GM21515 (cell line): Measurements from ENCODE around the gene TPK1.

ENCODE experiments used
- ATAC-seq: cut with Tn5 transposase; IDR thresholded peaks from one replicate; pipeline ENCODE4 v1.9.1; 2021; ENCODE audit not compliant: unreplicated experiment

TPK1 gene

DNA sequence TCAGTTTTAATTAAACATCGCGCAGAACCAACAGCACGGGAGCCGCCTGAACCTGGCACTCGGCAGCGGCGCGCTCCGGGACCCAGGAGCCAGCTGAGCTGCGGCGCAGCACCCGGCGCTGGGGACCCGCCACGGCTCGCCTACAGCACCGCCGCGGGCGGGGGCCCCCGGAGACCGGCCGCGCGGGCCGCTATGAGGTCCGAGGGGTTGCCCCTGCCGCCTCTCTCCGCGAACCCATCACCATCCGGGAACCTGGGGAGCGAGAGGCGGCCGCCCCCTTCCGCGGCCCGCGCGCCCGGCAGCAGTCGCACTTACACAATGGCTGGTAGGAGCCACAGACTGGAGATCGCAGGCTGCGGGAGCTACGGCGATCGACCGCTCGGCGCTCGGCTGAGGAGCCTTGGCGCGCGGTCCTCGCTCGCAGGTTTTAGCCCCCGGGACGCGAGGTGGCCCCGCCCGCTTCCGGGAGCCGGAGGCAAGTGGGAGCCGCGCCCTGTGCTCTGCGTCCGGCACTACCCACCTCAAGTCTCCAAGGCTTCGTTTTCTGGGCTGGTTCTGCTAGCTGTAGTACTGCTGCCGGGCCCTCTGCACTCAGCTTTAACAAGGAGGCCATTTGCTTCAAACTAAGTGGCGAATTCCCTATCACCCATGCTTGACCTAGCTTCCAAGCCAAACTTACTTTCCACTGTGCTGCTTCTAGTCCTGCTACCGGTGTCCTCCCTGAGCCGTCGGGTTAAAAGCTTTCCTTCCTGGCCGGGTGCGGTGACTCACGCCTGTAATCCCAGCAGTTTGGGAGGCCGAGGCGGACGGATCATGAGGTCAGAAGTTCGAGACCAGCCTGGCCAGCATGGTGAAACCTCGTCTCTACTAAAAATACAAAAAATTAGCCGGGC is at the start of gene TPK1:
TSS of gene TPK1 (minus strand) at position 402 of the 893 bp plus-strand sequence. CDS start 451 bp downstream, outside the sequence.
- ATAC-seq, result peak; percentile 90

DNA sequence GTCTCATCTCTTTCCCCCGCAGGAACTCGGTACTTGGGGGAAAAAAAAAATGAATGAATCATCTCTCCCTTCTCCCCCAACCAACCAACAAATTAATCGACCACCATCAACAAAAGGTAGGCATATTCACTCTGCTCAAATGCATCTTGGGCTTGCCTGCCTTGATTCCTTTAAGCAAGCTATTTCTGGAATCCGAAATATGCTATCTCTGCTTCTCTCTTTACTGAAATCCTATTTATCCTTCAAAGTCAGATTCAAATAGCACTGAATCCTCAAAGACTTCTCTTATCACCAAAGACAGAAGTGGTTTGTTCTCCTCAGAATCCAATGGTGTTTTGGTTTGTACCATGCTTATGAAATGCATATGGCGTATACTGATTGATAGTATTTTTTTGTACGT is 49.6 kb upstream of the TPK1 start:
- no peak for ATAC-seq

DNA sequence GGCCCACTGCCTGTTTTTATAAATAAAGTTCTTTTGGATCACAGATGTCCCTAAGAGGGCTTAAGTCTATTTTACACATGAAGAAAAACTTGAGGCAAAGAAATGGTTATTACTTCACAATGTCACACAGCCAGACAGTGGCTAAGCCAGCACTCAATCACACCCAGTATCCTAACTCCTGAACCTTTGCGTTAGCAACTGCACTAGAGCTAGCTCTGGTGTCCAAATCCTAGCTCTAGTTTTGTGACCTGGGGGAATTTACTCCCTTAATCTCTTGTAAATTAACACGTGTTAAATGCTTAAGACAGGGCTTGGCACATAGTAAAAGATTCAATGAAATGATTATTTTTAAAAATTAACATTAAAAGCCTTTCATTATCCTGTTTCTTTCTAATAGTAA is 49.0 kb upstream of the TPK1 start:
- no peak for ATAC-seq

DNA sequence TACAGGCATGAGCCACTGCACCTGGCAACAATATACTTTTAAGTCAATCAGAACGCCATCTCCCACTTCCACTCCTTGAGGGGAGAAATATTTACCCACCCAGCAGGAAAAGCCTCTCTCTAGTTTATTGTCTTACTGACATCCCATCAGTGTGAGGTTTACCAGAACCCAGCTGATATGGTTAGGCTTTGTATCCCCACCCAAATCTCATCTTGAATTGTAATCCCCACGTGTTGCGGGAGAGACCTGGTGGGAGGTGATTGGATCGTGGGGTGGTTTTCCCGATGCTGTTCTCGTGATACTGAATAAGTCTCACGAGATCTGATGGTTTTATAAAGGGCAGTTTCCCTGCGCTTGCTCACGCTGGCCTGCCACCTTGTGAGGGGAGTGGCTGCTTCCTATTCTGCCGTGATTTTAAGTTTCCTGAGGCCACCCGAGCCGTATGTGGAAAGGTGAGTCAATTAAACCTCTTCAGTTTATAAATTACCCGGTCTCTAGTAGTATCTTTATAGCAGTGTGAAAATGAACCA is 37.5 kb upstream of the TPK1 start:
- ATAC-seq, result no peak

DNA sequence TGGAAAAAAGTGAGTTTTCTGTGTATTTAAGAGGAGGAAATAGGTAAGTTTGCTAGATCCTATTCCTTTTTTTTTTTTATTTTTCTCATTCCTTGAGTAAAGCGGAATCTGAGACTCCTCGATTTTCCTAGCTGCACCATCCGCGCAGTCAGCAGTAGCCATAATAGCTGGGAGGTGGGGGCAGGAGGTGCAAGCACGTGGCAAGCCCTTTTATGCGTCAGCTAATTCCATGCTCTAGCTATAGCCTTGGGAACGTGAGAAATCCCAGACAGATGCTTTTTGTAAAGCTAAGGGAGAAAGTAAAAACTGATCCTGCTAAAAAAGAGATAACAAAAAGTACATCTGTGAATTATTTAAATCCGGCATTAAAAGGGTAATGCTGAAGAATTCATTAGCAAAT is 33.2 kb upstream of the TPK1 start:
- no peak for ATAC-seq

DNA sequence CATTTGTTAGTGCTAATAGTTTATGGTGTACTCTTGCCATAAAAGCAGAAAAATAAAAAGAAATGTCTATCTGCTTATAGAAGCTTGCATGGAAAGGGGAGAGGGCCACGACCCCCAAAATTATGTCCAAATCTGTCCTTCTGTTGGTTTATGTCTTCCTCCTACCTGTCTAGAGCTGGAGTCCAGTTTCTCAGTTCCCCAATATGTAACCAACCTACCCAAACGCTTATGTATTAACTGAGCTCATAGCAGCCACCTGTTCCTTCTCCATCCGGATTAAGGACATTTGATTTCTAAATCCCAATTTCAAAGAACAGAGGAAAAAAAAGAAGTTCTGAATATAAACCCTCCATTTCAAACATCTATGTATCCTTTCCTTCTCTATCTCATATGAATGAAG is 30.3 kb upstream of the TPK1 start:
- ATAC-seq, result no peak

DNA sequence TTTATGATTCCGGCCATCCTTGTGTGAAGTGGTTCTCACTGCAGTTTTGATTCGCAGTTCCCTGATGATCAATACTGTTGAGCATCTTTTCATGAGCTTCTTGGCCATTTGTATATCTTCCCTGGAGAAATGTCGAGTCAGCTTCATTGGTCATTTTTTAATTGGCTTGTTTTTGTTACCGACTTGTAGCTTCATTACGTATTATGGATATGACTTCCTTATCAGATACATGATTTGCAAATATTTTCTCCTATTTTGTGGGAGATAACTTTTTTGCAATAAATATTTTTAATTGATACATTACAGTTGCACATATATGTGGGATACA is 27.4 kb upstream of the TPK1 start:
- no peak for ATAC-seq

DNA sequence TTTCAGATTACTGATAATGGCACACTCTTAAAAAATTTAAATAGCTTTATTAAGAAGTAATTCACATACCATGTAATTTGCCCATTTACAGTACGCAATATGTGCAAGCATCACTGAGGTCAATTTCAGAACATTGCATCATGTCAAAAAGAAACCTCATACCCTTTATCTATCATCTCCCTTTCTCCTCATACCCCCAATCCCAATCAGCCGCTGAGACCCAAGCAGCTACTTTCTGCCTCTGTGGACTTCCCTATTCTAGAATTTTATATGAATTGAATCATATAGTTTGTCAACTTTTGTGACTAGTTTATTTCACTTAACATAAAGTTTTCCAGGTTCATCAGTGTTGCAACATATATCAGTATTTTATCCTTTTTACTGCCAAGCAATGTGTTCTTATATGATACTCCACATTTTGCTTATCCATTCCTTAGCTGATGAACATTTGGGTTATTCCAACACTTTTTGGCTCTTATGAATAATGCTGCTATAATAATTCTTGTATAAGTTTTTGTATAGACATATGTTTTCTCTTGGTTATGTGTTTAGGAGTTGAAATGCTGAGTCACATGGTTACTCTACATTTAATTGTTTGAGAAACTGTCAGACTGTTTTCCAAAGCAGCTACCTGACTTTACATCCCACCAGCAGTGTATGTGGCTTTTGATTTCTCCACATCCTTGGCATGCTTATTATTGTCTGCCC is 26.9 kb upstream of the TPK1 start:
- no peak for ATAC-seq

DNA sequence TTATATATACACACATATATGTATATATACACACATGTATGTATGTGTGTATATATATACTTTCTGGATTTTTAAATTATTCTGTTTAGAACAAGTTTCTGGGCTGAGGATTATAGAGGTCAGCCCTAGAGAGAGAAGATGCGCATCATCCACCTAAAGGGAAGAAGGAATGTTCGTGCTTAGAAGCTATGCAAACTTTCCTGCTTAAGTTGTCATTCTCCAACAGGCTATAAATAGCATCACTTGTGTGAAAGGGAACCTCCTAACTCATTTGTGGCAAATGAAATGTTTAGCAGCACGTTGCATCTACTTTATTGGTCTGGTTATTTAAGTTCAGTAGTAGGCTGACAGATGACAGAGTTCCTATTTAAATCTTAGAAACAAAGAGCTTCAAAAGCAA is 23.9 kb upstream of the TPK1 start:
- no peak for ATAC-seq

DNA sequence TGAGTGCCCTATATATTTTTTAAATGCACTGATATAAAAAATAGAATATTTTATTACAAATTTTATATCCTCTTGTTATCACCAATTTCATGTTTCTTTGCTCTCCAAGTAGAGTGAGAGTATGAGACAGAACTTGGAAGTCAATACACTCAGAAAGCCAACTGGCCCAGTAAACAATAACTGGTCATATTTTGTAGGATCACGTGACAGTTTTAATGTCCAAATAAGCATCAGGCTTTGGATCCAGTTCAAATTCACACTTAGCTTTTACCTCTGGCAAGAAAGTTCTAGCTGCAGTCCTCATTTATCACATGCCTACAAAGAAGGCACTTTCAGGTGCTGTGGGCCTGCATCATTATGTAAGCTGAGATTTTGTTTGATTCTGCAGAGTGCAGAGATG is 21.6 kb upstream of the TPK1 start:
- ATAC-seq, result no peak

DNA sequence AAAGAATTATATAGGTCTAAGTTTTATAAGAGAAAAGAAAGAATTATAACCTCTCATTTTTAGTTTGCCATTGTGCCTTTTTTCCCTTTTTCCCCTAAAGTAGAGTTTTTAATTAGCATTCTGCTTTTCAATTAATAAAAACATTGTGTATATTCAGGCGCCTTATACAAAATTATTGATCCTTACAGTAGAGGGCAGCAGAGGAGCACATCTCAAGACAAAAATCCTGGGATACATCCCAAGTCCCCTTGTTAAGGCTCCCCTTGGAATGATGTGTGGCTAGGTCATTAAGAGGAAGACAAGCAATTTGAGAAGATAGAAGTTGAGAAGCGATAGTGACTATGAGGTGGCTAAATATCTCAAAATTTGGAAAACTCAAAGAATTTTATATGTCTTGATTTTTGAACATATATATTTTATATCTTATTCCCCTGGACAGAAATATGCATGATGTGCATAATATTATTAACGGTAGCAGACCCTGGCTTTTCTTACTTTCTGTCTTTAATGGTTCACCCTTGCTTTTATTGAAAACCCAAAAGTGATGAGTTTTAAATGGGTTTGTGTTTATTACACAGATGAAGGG is 19.1 kb upstream of the TPK1 start:
- no peak for ATAC-seq

DNA sequence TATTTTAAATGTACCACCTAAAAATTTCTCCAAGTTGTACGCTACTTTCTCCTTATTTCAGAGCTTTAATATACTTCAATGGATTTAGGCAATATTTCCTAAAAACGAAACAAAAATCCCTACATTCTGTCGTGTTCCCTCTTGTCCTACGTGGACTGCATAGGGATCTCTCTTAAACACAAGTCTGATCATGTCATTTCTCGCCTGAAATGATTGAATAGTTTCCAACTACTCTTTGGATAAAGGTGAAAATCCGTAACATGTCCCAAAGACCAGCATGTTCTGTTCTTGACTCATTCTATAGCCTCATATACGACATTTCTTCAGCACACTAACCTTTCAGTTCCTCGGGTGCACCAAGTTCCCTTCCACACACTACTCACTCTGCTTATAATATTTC is 17.7 kb upstream of the TPK1 start:
- ATAC-seq, result no peak

DNA sequence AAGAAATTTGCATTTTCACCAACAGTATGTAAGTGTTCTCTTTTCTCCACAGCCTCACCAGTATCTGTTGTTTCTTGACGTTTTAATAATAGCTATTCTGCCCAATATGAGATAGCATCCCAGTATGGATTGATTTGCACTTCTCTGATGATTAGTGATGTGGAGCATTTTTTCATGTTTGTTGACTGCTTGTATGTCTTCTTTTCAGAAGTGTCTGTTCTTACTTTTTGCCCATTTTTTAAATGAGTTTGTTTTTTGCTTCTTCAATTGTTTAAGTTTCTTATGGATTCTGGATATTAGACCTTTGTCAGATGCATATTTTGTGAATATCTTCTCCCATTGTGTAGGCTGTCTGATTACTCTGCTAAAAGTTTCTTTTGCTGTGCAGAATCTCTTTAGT is 12.2 kb upstream of the TPK1 start:
- ATAC-seq, result no peak

DNA sequence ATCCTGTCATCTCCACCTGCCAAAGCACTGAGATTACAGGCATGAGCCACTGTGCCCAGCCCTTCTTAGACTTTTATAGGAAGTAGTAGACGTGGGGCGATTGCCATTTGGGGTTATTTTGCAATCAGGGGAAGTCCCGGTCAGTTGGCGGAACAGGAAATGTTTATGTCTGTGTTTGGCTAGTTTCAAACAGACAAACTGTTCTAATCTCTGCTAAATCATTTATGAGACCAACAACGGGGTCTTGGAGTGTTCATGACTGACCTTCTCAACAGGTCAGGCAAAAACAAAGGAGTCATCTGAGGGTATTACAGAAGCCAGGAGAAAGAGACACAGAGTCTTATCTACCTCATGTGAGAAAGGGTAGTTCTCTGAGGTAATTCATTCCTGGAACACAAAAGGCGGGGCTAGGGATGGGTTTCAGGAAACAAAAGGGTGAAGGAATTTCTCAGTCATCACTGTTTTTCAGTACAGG is 6.6 kb upstream of the TPK1 start:
- peak; percentile 90 for ATAC-seq

DNA sequence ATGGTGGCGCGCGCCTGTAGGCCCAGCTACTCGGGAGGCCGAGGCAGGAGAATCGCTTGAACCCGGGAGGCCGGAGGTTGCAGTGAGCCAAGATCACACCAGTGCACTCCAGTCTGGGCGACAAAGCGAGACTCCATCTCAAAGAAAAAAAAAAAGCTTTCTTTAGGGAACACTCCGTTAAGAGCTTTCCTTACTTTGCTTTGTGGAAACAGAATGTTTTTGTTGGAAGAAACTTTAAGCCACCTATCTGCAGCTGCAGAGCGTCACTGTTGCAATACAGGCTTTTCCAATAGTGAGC is 641 bp upstream of the TPK1 start:
- no peak for ATAC-seq

DNA sequence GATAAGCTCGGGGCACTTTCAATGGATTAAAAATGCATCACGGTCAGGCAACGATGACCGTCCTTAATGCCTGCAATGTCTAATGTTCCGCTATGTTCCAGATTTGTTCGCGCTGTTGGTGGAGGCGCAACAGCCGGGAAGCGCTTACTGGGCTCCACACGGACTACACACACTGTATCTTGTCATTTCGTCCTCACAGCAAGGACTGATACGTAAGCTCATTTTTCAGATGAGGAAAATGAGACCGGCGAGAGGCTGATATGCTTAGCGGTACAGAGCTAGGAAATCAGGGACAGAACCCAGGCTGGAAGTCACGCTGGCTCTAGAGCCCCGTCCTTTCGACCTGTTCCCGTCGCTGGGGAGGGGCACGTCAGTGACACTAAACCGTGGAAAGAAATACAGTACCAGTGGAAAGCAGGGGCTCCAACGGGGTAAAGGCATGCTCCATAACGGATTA is 670 bp downstream of the TPK1 start:
- ATAC-seq, result peak; percentile 41

DNA sequence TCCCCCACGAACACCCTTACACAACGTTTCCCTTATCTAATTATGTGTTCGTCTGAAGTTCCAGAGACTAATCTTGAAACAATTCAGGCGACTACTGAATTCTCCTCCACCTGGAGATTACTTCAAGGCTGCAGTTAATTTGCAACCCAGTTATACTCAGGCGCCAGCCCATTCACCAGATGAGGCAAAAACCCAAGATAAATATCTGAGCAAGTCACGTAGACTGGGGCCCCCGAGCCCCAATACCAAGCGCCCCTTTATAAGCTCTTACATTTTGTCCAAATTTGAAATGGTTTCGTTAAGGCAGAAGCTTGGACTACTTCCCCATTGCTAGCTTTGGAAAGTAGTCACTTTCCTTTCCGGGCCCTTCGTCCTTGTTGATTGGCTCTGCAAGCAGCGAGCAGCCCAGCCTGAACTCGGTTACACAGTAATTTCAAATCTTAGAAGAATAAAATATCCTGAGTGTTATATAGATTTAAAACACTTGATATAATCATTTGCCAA is 1.2 kb downstream of the TPK1 start:
- peak; percentile 47 for ATAC-seq

DNA sequence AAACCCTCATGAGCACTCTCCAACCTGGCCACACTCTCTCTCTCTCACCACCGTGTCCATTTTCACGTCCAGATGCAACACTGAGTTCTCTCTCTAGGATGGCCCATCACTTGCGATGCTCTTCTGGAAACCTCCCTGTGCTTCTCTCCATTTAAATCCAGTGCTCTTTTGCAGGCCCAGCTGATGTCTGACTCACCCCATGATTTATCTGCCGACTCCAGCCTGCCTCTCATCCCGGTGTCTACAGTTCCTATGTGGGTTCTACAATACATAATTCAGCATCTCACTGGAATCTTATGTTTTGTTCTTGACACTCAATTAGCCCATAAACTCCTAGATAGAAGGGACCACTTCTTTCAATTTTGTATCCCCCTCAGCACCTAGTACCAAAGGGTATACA is 5.0 kb downstream of the TPK1 start:
- no peak for ATAC-seq

DNA sequence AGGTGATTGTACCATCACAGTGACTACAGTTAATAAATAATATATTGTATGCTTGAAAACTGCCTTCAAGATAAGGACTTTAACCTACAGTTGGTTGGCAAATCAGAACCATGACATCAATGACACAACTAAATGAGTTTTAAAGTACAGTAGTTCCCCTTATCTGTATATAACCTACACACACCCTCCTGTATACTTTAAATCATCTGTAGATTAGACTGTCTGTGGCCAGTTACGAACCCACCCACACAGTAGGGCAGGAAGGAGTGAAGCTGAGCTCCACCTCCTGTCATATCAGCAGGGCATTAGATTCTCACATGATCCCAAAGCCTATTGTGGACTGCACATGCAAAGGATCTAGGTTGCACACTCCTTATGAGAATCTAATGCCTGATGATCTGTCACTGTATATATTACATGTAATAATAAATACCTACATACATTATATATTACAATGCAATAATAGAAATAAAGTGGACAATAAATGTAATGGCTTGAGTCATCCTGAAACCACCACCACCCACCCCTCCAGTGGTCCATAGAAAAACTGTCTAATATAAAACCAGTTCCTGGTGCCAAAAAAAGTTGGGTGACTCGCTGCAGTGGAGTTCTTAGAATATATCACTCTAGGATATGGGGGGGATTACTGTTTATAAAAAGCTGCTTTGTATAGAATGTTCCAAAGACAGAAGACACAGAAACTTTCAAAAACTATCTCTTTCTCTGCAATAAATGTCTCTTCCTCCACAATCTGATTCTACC is 5.6 kb downstream of the TPK1 start:
- no peak for ATAC-seq

DNA sequence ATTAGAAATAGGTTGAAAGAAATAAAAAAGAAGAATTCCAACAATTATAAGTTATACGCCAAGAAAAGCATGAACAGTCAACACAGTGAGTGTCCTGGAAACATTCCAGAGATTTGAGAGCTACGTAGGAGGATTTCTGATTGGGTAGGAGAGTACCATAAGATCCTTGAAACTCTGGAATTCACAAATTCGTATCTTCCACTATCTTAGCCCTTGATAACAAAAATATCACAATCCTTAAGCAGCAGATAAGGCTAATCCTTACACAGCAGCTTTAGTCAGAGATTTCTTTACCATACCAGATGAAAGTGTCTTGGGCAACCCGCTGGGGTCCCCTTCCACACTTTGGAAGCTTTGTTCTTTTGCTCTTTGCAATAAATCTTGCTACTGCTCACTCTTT is 8.2 kb downstream of the TPK1 start:
- ATAC-seq, result no peak

DNA sequence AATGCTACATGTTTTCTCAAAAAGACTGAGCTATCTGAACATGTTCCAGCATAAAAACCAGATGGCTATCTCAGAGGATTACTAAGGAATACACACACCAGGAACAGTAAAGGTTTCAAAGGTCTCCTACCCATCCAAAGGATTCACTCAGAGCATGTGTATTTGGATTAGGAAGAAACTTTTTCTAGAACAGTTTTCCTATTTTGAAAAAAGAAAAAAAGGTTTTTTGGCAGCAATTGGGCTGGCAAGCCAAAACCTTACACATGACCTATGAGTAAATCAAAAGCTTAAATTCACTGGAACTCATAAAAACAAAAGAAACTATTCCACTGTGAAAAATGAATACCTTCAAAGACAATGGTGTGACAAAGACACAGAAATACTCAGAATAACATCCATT is 9.6 kb downstream of the TPK1 start:
- no peak for ATAC-seq
